ENCODE data around the gene FBXW8.

GRCh38 chr12:117026921-117027250 lies 116.1 kb downstream of the FBXW8 start:
- TF ChIP-seq CTCF (tag by site-specific recombination; IDR thresholded peaks at IDR 0.05) = no peak
- TF ChIP-seq ZNF544 (tag by site-specific recombination; IDR thresholded peaks at IDR 0.05) = no peak
